OCI-LY1 (cell line): ENCODE measurements around the gene AMPD1.

Experiments
- H2AFZ ChIP-seq: fragments of 200-600 bp; sonication (generic), shearing (Covaris generic); 2 replicates; pipeline ENCODE4 v1.6.0; 2014; ENCODE audit warnings: antibody characterized with exemption, mild to moderate bottlenecking, low read length
- H3F3A ChIP-seq: fragments of 200-600 bp; sonication (generic), shearing (Covaris generic); 2 replicates; pipeline ENCODE4 v1.6.0; 2014; ENCODE audit warnings: mild to moderate bottlenecking, antibody characterized with exemption, low read length, moderate library complexity; ENCODE audit not compliant: insufficient read depth
- H3K27ac ChIP-seq: fragments of 200-600 bp; sonication (generic); 2 replicates; pipeline ENCODE4 v1.5.1; 2014; ENCODE audit warnings: low read length, mixed run types, mild to moderate bottlenecking, low read depth; ENCODE audit not compliant: poor library complexity, severe bottlenecking
- H3K27me3 ChIP-seq: fragments of 200-600 bp; sonication (generic); 2 replicates; pipeline ENCODE4 v1.6.0; 2014; ENCODE audit warnings: antibody characterized with exemption, mild to moderate bottlenecking, low read length, moderate library complexity; ENCODE audit not compliant: insufficient read depth
- H3K36me3 ChIP-seq: fragments of 200-600 bp; sonication (generic); 2 replicates; pipeline ENCODE4 v1.6.1; 2014; ENCODE audit warnings: mild to moderate bottlenecking, antibody characterized with exemption, low read length, moderate library complexity, mixed read lengths; ENCODE audit not compliant: insufficient read depth
- H3K4me1 ChIP-seq: fragments of 200-600 bp; sonication (generic); 2 replicates; pipeline ENCODE4 v1.5.1; 2014; ENCODE audit warnings: mild to moderate bottlenecking, low read length, moderate library complexity; ENCODE audit not compliant: insufficient read depth, severe bottlenecking
- H3K4me2 ChIP-seq: fragments of 200-600 bp; sonication (generic), shearing (Covaris generic); 2 replicates; pipeline ENCODE4 v1.6.1; 2014; ENCODE audit warnings: low read length
- H3K4me3 ChIP-seq: fragments of 200-600 bp; sonication (generic); 2 replicates; pipeline ENCODE4 v1.5.1; 2014; ENCODE audit warnings: low read length, low read depth, mild to moderate bottlenecking, mixed read lengths; ENCODE audit not compliant: poor library complexity, severe bottlenecking
- H3K79me2 ChIP-seq: fragments of 200-600 bp; shearing (Covaris generic); 2 replicates; pipeline ENCODE4 v1.6.1; 2016; ENCODE audit warnings: mixed run types, low read length, mixed read lengths; ENCODE audit not compliant: insufficient read depth
- H3K9ac ChIP-seq: fragments of 200-600 bp; sonication (generic), shearing (Covaris generic); 2 replicates; pipeline ENCODE4 v1.6.1; 2014; ENCODE audit warnings: mild to moderate bottlenecking, low read length, mixed read lengths
- H3K9me2 ChIP-seq: fragments of 200-600 bp; sonication (generic), shearing (Covaris generic); 2 replicates; pipeline ENCODE4 v1.6.1; 2014; ENCODE audit warnings: low read depth, mild to moderate bottlenecking, low read length, mixed read lengths
- H3K9me3 ChIP-seq: fragments of 200-600 bp; shearing (Covaris generic); 2 replicates; pipeline ENCODE4 v1.6.1; 2014; ENCODE audit warnings: low read length, mixed read lengths
- H4K20me1 ChIP-seq: fragments of 200-600 bp; sonication (generic), shearing (Covaris generic); 2 replicates; pipeline ENCODE4 v1.6.0; 2016; ENCODE audit warnings: mild to moderate bottlenecking, low read length; ENCODE audit not compliant: insufficient read depth
- CTCF ChIP-seq: fragments of 200-600 bp; sonication (generic), shearing (Covaris generic); IDR thresholded peaks from 2 replicates; pipeline ENCODE4 v1.5.1; 2017; ENCODE audit warnings: mild to moderate bottlenecking, antibody characterized with exemption, low read length, moderate library complexity, mixed read lengths
- EZH2 ChIP-seq: fragments of 200-600 bp; sonication (generic), shearing (Covaris generic); IDR thresholded peaks from 2 replicates; pipeline ENCODE4 v1.8.0; 2017; ENCODE audit warnings: borderline replicate concordance, mixed run types, mild to moderate bottlenecking, antibody characterized with exemption, low read length, moderate library complexity, mixed read lengths

Gene AMPD1

GRCh38 chr1:114688526-114688925, 6.8 kb downstream of the AMPD1 start:
- Histone ChIP-seq H3F3A (no peaks in the 10 kb centered on the region), H3K27me3 (no peaks in the 10 kb centered on the region), H3K79me2 (no peaks in the 10 kb centered on the region), H3K4me2 (no peak overlapping the region), H3K4me3 (no peak overlapping the region), H3K9ac (no peak overlapping the region), H2AFZ (no peak overlapping the region), H3K9me2 (no peaks in the 10 kb centered on the region), H3K27ac (no peak overlapping the region), H3K36me3 (no peaks in the 10 kb centered on the region), H3K4me1 (no peaks in the 10 kb centered on the region), H4K20me1 (no peaks in the 10 kb centered on the region), H3K9me3 (no peaks in the 10 kb centered on the region)
- TF ChIP-seq CTCF (no peak), EZH2 (no peak)

GRCh38 chr1:114685851-114686250, 9.5 kb downstream of the AMPD1 start:
- H3F3A ChIP-seq = no peaks in the 10 kb centered on the region

GRCh38 chr1:114677691-114678090, 17.7 kb downstream of the AMPD1 start:
- H3K36me3 ChIP-seq = no peaks in the 10 kb centered on the region
- H3K4me1 ChIP-seq = no peaks in the 10 kb centered on the region
- H3F3A ChIP-seq = no peaks in the 10 kb centered on the region
- no peak overlapping the region for H2AFZ ChIP-seq
- H3K79me2 ChIP-seq = no peaks in the 10 kb centered on the region
- no peak overlapping the region for H3K9ac ChIP-seq
- no peak overlapping the region for H3K27ac ChIP-seq
- no peak overlapping the region for H3K4me2 ChIP-seq
- TF ChIP-seq CTCF (no peak), EZH2 (no peak)
- no peaks in the 10 kb centered on the region for H4K20me1 ChIP-seq
- H3K27me3 ChIP-seq = no peaks in the 10 kb centered on the region
- no peaks in the 10 kb centered on the region for H3K9me2 ChIP-seq
- H3K4me3 ChIP-seq = no peak overlapping the region
- no peaks in the 10 kb centered on the region for H3K9me3 ChIP-seq

More at GRCh38 chr1:114685851-114686250, 9.5 kb downstream of the AMPD1 start:
- Histone ChIP-seq H3K9me3 (no peaks in the 10 kb centered on the region), H3K79me2 (no peaks in the 10 kb centered on the region), H3K9ac (no peak overlapping the region), H3K27me3 (no peaks in the 10 kb centered on the region), H3K9me2 (no peaks in the 10 kb centered on the region), H3K4me1 (no peaks in the 10 kb centered on the region), H3K27ac (no peak overlapping the region), H3K4me2 (no peak overlapping the region), H3K36me3 (no peaks in the 10 kb centered on the region), H3K4me3 (no peak overlapping the region), H4K20me1 (no peaks in the 10 kb centered on the region), H2AFZ (no peak overlapping the region)
- TF ChIP-seq CTCF = no peak
- TF ChIP-seq EZH2 = no peak
